ENCODE measurements around the gene GRB14.
"Not testable (repeated sequence)": the region's sequence is repeated elsewhere in the genome, so short reads cannot be mapped to it uniquely, and the experiment has no call there.

Gene GRB14

DNA sequence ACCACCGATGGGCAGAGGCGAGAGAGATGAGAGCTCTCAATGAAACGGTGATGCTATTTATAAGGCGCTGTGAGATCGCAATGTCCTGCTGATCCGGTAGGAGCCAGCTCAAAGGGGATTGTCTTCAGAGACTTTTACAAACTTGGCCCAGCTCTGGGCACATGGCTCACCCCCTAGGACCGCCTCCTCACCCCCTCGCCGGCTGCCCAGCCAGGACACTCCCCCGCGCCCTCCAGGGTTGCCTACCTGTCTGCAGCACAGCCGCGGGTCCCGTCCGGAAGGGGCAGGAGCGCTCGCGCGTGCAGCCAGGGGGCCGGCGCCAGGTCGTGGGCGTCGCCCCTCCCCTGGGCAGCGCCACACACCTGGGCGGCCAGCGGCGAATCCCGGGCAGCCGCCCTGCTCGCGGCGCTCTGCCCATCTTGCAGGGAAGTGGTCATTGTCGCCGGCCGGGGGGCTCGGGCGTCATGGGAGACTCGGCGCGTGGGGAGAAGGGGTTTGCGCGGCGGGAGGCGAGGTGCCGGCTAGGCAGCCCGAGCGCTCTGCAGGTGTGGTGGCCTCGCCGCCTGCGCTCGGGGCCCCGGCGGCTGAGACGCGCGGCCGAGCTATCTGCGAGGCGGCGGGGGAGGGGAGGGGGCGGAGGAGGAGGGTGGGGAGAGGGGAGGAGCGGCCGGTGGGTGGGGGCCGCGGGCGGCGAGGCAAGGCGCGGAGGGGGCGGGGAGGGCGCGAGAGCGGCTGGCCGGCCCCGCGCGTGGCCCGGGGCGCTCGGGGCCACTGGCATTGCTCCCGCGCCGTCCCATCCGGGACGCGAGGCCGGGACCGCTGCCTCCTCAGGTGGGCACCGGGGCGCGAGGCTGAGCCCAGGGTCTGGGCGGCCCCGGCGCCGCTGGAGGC is at the start of gene GRB14:
Gene GRB14 (minus strand): TSS at position 610 of the 891 bp plus-strand sequence. CDS start 173 bp downstream, at position 437.
- DNase-seq (ENCODE audit: low read depth in 2 of 2), result no peak

GRCh38 chr2:164669291-164669690 is 48.0 kb upstream of the GRB14 start:
- no peak for DNase-seq (ENCODE audit: low read depth in 2 of 2)

- no peak for DNase-seq (ENCODE audit: low read depth in 2 of 2)
Observed at GRCh38 chr2:164667566-164667965, 46.3 kb upstream of the GRB14 start.

- DNase-seq (ENCODE audit: low read depth in 2 of 2), result no peak
Observed at GRCh38 chr2:164664070-164664469, 42.8 kb upstream of the GRB14 start.

- DNase-seq (ENCODE audit: low read depth in 2 of 2), result no peak
Observed at GRCh38 chr2:164662868-164663631, 41.8 kb upstream of the GRB14 start.

DNA sequence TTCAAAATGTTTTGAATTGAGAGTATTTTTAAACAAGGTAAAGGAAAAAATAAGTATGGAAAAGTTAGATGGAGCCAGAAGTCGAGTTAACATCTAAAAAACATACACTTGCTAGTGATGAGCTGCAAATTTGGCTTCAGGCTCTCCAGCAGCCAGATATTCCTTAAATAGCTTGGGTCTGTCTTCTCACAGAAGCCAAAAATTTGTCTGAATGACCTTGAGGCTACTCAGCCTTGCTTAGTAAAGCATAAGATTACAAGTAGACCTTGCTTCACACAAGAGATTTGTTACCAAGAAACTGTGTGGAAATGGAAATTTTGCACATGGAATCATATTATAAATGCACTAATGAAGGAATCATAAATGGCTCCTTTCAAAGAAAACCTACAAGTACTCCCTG is 40.8 kb upstream of the GRB14 start:
- DNase-seq (ENCODE audit: low read depth in 2 of 2), result no peak

- DNase-seq (ENCODE audit: low read depth in 2 of 2), result no peak
Observed at GRCh38 chr2:164661349-164661748, 40.1 kb upstream of the GRB14 start.

DNA sequence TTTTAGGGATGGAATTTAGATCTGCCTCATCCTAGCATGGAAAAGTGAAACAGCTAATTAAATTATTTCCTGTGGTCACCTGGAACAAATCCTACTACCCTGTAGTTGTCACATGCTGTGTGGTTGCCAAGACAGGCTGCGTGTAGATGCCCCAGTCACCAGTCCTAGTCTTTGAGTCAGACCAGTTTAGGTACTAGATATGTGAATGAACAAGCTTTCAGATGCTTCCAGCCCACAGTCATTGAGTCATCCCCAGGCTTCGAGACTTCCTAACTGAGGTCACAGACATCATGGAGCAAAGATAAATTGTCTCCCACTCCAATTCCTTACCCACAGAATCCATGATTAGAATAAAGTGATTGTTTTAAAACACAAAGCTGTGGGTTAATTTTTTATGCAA is 35.8 kb upstream of the GRB14 start:
- DNase-seq (ENCODE audit: low read depth in 2 of 2), result no peak

DNA sequence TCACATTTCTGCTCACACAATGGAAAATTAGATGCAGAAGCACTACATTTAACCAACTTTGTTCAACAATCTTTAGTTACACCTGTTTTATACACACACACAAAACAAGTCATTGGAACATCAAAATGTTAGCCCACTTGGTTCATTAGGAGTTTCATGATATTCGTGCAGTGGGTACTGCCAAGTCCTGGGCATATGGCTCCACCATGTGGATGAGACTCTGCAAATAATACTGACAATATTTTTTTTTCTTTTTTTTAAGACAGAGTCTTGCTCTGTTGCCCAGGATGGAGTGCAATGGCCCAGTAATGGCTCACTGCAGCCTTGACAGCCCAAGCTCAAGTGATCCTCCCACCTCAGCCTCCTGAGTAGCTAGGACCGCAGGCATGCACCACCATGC is 34.5 kb upstream of the GRB14 start:
- no peak for DNase-seq (ENCODE audit: low read depth in 2 of 2)

GRCh38 chr2:164655336-164655735 is 34.1 kb upstream of the GRB14 start:
- no peak for DNase-seq (ENCODE audit: low read depth in 2 of 2)

DNA sequence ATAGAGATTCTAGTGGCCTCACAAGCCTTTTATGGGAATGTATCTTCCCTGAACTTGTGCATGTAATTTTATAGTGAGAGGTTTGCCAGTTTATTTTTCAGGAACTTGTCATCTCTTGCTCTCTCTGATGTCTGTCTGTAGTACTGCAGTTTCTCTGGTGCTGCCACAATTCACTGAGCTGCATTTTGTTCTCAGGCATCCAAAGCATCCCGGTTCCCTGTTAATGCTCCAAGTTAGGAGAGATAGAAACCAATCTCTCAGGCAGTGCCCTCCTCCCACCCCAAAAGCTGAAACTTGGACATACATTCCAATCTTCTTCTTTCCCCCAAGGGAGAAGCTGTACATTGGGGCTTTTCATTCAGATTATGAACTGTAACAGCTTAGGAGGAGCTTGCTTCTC is 30.1 kb upstream of the GRB14 start:
- no peak for DNase-seq (ENCODE audit: low read depth in 2 of 2)

GRCh38 chr2:164644036-164644700 is 22.9 kb upstream of the GRB14 start:
- DNase-seq (ENCODE audit: low read depth in 2 of 2), result no peak

DNA sequence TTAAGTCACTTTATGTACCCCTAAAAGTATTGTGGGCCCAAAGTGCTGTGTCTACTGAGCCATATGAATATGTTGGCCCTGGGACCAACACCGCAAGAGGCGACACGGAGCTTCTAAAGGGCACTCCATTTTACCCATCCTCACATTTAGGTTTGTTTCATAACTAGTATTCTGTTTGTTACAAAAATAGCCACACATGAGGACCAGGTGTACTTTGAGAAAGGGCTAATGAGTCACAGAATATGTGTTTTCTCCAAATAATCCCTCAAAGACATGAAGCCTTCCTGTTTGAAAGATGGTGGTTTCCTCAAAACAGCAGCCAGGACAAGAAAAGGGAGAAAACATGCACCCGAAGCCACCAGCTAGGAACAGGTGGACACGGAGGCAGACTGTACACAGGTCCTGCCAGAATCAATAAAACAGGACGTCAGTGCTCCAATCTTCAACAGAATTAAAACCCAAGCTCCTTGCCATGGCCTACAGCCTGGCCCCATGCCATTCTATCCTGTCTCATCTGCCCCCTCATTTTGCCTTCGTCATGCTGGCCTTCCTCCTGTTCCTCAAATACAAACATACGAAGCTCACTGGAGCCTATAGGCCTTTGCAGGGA is 21.8 kb upstream of the GRB14 start:
- no peak for DNase-seq (ENCODE audit: low read depth in 2 of 2)

- DNase-seq (ENCODE audit: low read depth in 2 of 2), result no peak
Observed at GRCh38 chr2:164642268-164642667, 21.0 kb upstream of the GRB14 start.

DNA sequence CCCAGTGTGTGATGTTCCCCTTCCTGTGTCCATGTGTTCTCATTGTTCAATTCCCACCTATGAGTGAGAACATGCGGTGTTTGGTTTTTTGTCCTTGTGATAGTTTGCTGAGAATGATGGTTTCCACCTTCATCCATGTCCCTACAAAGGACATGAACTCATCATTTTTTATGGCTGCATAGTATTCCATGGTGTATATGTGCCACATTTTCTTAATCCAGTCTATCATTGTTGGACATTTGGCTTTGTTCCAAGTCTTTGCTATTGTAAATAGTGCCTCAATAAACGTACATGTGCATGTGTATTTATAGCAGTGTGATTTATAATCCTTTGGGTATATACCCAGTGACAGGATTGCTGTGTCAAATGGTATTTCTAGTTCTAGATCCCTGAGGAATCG is 7.0 kb upstream of the GRB14 start:
- DNase-seq (ENCODE audit: low read depth in 2 of 2), result not testable (repeated sequence)

- DNase-seq (ENCODE audit: low read depth in 2 of 2), result no peak
Observed at GRCh38 chr2:164625378-164625971, 4.2 kb upstream of the GRB14 start.

DNA sequence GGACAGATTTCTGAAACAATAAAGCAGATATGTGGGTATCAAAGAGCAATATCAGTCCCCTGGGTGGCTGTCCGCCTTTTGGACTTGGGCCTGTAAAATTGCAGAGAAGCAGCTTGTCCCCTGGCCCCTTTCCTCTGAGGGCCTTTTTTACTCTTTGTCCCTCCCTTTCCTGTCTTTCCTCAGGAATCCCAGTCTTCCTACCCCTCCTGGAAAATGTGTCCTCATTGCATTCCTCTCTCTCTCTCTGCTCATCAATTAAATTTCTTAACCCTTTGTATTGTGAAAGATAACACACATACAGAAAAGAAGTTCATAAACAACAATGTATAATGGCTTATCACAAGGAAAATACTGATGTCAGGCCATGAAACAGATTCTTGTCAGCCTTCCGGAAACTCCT is 3.0 kb upstream of the GRB14 start:
- DNase-seq (ENCODE audit: low read depth in 2 of 2), result no peak

DNA sequence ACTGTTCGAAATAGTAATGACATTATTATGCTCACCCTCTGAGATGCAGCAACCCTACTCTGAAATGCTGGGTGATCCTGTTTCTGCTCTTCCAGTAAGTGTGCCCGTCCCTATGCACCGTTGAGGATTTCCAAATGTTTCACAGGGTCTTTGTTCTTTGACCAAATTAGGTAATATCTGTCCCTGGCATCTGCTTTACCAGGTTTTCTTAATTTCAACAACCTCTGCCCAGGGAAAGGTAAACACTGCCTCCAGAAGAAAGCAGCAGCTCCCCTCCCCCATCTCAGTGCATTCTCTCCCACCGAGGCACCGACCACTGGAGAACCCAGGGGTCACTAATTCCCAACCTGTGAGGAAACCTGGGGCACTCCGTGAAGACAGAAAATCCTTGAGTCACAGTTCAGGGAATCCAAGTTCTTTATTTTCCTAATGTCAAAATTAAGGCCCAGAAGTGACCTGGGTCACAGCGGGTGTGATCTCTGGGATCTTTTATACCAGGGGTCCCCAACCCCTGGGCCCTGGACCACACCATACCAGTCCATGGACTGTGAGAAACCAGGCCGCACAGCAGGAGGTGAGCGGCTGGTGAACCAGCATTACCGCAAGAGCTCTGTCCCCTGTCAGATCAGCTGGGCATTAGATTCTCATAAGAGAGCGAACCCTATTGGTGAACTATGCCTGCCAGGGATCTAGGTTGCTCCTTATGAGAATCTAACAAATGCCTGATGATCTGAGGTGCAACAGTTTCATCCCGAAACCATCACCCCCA is 1.2 kb upstream of the GRB14 start:
- no peak for DNase-seq (ENCODE audit: low read depth in 2 of 2)

GRCh38 chr2:164621764-164622105 is 453 bp upstream of the GRB14 start:
- no peak for DNase-seq (ENCODE audit: low read depth in 2 of 2)

DNA sequence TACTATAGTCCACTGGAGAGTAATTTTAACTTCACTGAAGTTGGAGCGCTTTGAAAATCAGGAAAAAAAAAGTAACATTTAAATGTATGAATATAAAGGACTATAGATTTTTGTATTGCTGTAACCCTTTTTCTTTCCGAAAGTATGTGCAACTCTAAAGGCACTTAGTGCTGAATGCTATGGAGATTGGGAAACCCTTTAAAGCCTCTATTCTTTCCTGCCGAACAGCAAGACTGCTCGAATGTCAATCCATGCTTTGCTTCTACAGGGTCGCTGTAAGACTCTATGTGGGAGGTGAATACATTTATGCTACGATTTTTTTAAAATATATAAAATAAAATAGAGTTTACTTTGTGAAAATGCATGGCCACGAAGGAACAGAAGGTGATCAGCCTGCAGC is 825 bp downstream of the GRB14 start:
- no peak for DNase-seq (ENCODE audit: low read depth in 2 of 2)

DNA sequence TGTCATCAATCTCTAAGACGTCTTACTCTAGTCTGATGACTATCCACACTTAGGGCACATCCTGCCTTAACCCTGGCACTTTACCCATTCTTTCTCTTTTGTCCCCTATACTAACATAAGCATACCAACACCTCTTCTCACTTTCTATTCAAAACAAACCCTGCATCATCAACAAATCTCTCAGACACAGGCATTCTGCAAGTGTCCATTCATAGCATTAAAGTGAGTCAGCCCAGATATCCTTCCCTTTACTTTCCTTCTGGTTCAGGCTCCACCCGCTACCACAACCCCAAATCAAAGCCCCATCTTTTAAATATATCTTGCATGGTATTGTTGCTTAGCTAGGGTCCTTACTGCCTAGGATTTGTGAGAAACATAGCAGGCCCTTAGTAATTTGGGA is 3.8 kb downstream of the GRB14 start:
- DNase-seq (ENCODE audit: low read depth in 2 of 2), result no peak

Measured in stimulated activated CD4-positive, alpha-beta T cell treated with anti-CD3 and anti-CD28 coated beads, Interleukin-15, amount 100 ng/mL, for 48 hours (primary cell).